ENCODE results near the gene MTX1.
A peak's percentile ranks its signal among the peaks of the same experiment; 100 is the strongest.

Gene MTX1

GRCh38 chr1:155251566-155251965 lies 43.1 kb downstream of the MTX1 start:
- intact Hi-C loops (cut with DNase I; ENCODE audit: low total_unique reads), result loop anchor here (2.0 to 5.0 kb wide), 2 partner anchors 71 to 341 kb away; partner anchors contain the start of gene RUSC1
- DNase-seq, result no peak
- Histone ChIP-seq H3K4me1 (peaks cover 0 to 46% (median 35%) of the 10 kb centered on the region in 4 donors), H3K27ac (peak overlapping the region in 1 of 2 donors; percentile 56), H3K27me3 (no peaks in the 10 kb centered on the region), H3K9me3 (no peaks in the 10 kb centered on the region), H3K36me3 (peaks cover 14 to 32% (median 15%) of the 10 kb centered on the region in 3 donors), H3K4me3 (no peak overlapping the region)
- TF ChIP-seq, protein P1, sequence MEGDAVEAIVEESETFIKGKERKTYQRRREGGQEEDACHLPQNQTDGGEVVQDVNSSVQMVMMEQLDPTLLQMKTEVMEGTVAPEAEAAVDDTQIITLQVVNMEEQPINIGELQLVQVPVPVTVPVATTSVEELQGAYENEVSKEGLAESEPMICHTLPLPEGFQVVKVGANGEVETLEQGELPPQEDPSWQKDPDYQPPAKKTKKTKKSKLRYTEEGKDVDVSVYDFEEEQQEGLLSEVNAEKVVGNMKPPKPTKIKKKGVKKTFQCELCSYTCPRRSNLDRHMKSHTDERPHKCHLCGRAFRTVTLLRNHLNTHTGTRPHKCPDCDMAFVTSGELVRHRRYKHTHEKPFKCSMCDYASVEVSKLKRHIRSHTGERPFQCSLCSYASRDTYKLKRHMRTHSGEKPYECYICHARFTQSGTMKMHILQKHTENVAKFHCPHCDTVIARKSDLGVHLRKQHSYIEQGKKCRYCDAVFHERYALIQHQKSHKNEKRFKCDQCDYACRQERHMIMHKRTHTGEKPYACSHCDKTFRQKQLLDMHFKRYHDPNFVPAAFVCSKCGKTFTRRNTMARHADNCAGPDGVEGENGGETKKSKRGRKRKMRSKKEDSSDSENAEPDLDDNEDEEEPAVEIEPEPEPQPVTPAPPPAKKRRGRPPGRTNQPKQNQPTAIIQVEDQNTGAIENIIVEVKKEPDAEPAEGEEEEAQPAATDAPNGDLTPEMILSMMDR (IDR thresholded peaks at IDR 0.05), result no peak

GRCh38 chr1:155253208-155253607 lies 44.7 kb downstream of the MTX1 start:
- intact Hi-C loops (cut with DNase I; ENCODE audit: low total_unique reads), result loop anchor here (5.0 kb wide), 1 partner anchor 69 kb away; the partner anchor contains the start of gene RUSC1
- no peaks in the 10 kb centered on the region for H3K9me3 ChIP-seq
- H3K27ac ChIP-seq, result peak overlapping the region; percentile 96 to 97
- DNase-seq, result no peak
- no peaks in the 10 kb centered on the region for H3K27me3 ChIP-seq
- no peak overlapping the region for H3K4me3 ChIP-seq
- peaks cover 2 to 31% (median 3%) of the 10 kb centered on the region in 3 donors for H3K36me3 ChIP-seq
- peaks cover 0 to 47% (median 35%) of the 10 kb centered on the region in 4 donors for H3K4me1 ChIP-seq
- TF ChIP-seq, protein P1 (IDR thresholded peaks at IDR 0.05), result no peak

GRCh38 chr1:155253797-155254196 lies 45.3 kb downstream of the MTX1 start:
- Histone ChIP-seq H3K27ac (peak overlapping the region; percentile 96 to 97), H3K9me3 (no peaks in the 10 kb centered on the region), H3K4me3 (peak overlapping the region; percentile 74 to 79), H3K36me3 (peaks cover 0 to 30% (median 5%) of the 10 kb centered on the region in 3 donors), H3K4me1 (peaks cover 0 to 47% (median 35%) of the 10 kb centered on the region in 4 donors), H3K27me3 (no peaks in the 10 kb centered on the region)
- no peak for DNase-seq
- intact Hi-C loops (cut with DNase I; ENCODE audit: low total_unique reads), result loop anchor here (5.0 kb wide), 1 partner anchor 69 kb away; the partner anchor contains the start of gene RUSC1
- TF ChIP-seq, protein P1 (IDR thresholded peaks at IDR 0.05), result no peak

DNA sequence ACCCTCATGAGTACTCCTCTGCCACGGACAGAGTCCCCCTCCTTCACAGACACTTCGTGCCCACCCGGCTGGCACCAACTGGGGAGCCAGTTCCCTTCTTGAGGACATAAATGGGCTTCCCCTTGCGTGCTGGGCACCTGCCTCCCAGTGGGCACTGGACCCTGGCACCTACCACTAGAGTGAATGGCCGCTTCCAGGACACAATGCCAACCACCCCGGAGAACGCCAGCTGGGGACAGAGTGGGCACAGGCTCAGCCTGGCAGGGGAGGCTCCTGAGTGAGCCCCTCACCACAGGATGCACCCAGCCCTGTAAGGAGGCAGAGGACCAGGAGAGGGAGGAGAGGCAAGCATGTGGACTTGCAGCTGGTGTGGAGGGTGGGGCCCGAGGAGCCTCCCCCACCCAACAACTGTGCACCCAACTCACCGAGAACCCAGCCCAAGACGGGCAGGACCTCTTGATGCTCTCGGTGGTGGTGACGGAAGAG lies 45.8 kb downstream of the MTX1 start:
- Histone ChIP-seq H3K27ac (peak overlapping the region; percentile 96 to 97), H3K4me1 (peaks cover 0 to 47% (median 35%) of the 10 kb centered on the region in 4 donors), H3K4me3 (peak overlapping the region; percentile 74 to 79), H3K36me3 (peaks cover 0 to 30% (median 5%) of the 10 kb centered on the region in 3 donors), H3K27me3 (no peaks in the 10 kb centered on the region), H3K9me3 (no peaks in the 10 kb centered on the region)
- TF ChIP-seq, protein P1 (IDR thresholded peaks at IDR 0.05), result no peak
- no peak for DNase-seq
- intact Hi-C loops (cut with DNase I; ENCODE audit: low total_unique reads), result loop anchor here (5.0 kb wide), 1 partner anchor 68 kb away; the partner anchor contains the start of gene RUSC1

DNA sequence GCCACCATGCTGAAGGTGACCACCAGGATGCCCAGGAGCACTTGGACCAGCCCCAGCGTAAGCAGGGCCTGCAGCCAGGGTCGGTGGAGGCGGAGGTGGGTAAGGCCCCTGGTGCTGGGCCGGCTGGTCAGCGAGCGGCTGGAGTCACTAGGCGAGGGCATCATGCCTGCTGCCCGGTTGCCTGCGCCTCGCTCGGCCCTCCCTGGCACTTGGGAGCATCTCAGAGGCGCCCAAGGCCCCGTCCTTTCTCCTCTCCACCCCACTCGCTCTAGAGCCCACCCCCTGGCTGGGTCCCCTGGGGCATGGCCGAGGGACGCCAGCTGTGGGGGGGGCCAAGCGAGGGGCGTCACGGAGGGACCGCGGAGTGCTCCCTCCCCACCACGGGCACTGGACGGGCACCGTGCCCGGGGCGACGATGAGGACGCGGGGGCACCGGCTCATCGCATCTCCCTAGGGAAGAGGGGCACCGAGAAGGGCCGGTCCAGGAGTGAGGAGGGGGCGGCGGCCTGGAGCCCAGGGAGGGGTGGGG lies 46.3 kb downstream of the MTX1 start:
- Histone ChIP-seq H3K27me3 (no peaks in the 10 kb centered on the region), H3K9me3 (no peaks in the 10 kb centered on the region), H3K36me3 (peaks cover 0 to 36% (median 5%) of the 10 kb centered on the region in 3 donors), H3K4me3 (peak overlapping the region; percentile 74 to 79), H3K27ac (peak overlapping the region; percentile 96 to 97), H3K4me1 (peaks cover 0 to 47% (median 35%) of the 10 kb centered on the region in 4 donors)
- TF ChIP-seq, protein P1 (IDR thresholded peaks at IDR 0.05), result peak in 1 of 2 experiments; percentile 12
- peak in 1 of 2 donors; percentile 29 for DNase-seq
- intact Hi-C loops (cut with DNase I; ENCODE audit: low total_unique reads), result loop anchor here (5.0 kb wide), 1 partner anchor 68 kb away; the partner anchor contains the start of gene RUSC1

Measured in tibial artery (tissue), 4 donors.